HEK293 (cell line): ENCODE results near the gene CROCC.
"Not testable (repeated sequence)": the region's sequence is repeated elsewhere in the genome, so short reads cannot be mapped to it uniquely, and the experiment has no call there.

Source experiments
- CTCF ChIP-seq: fragments of 450-650 bp; formaldehyde crosslinking; IDR thresholded peaks from 2 replicates; pipeline ENCODE4 v1.5.1; 2016; ENCODE audit warnings: missing biosample characterization, missing genetic modification characterization
- IKZF3 ChIP-seq: fragments of 450-650 bp; IDR thresholded peaks from 2 replicates; pipeline ENCODE4 v1.5.0; 2018; ENCODE audit warnings: missing biosample characterization, mild to moderate bottlenecking, missing genetic modification characterization, moderate library complexity
- KLF17 ChIP-seq: fragments of 450-650 bp; formaldehyde crosslinking; IDR thresholded peaks from 2 replicates; pipeline ENCODE4 v1.5.1; 2016; ENCODE audit warnings: missing biosample characterization, missing genetic modification characterization
- ZNF132 ChIP-seq: fragments of 450-650 bp; formaldehyde crosslinking; IDR thresholded peaks from 2 replicates; pipeline ENCODE4 v1.5.1; 2017; ENCODE audit warnings: missing biosample characterization, missing genetic modification characterization, borderline replicate concordance
- ZNF174 ChIP-seq: fragments of 450-650 bp; formaldehyde crosslinking; IDR thresholded peaks from 2 replicates; pipeline ENCODE4 v1.5.0; 2017; ENCODE audit warnings: missing biosample characterization, mild to moderate bottlenecking, missing genetic modification characterization
- ZNF37A ChIP-seq: fragments of 450-650 bp; IDR thresholded peaks from 2 replicates; pipeline ENCODE4 v1.5.1; 2018; ENCODE audit warnings: missing biosample characterization, missing genetic modification characterization
- ZNF501 ChIP-seq: fragments of 450-650 bp; formaldehyde crosslinking; IDR thresholded peaks from 2 replicates; pipeline ENCODE4 v1.5.1; 2016; ENCODE audit warnings: missing biosample characterization, missing genetic modification characterization
- ZNF529 ChIP-seq: fragments of 450-650 bp; formaldehyde crosslinking; IDR thresholded peaks from 2 replicates; pipeline ENCODE4 v1.5.1; 2017; ENCODE audit warnings: missing genetic modification characterization, missing biosample characterization; ENCODE audit not compliant: insufficient replicate concordance
- ZNF610 ChIP-seq: fragments of 450-650 bp; formaldehyde crosslinking; IDR thresholded peaks from 2 replicates; pipeline ENCODE4 v1.5.1; 2016; ENCODE audit warnings: missing biosample characterization, missing genetic modification characterization, borderline replicate concordance

GRCh38 chr1:16939386-16940180, 17.9 kb downstream of the CROCC start:
- not testable (repeated sequence) for TF ChIP-seq IKZF3 (tag by site-specific recombination); ZNF529; CTCF (tag by site-specific recombination); ZNF37A; ZNF132 (tag by site-specific recombination); ZNF174; ZNF501; ZNF610 (tag by site-specific recombination); KLF17 (tag by site-specific recombination)
